Nephron (organoid): Measurements from ENCODE around the gene SETD1B.

Experiments used
- H3K27ac Mint-ChIP-seq, 3 experiments: 2 replicates each; pipeline ENCODE4 v1.8.0; 2020; ENCODE audit warnings: mixed read lengths in 3 of 3, mild to moderate bottlenecking in 2 of 3, moderate library complexity in 1 of 3
- H3K27me3 Mint-ChIP-seq: 2 replicates; pipeline ENCODE4 v1.8.0; 2021; ENCODE audit warnings: low read depth, mild to moderate bottlenecking, moderate library complexity, mixed read lengths
- H3K36me3 Mint-ChIP-seq: 2 replicates; pipeline ENCODE4 v1.8.0; 2020; ENCODE audit warnings: low read depth, mixed read lengths
- H3K4me1 Mint-ChIP-seq: 2 replicates; pipeline ENCODE4 v1.8.0; 2020; ENCODE audit warnings: mixed read lengths
- H3K4me3 Mint-ChIP-seq, 3 experiments: 2 replicates each; pipeline ENCODE4 v1.8.0; 2020; ENCODE audit warnings: mild to moderate bottlenecking in 3 of 3, mixed read lengths in 3 of 3, moderate library complexity in 2 of 3
- H3K9me3 Mint-ChIP-seq: 2 replicates; pipeline ENCODE4 v1.8.0; 2020; ENCODE audit warnings: mixed read lengths
- CTCF ChIP-seq, 3 experiments: fragments of 200-600 bp; sonication (generic); IDR thresholded peaks; one replicate each; pipeline ENCODE4 v1.5.0; 2021; ENCODE audit warnings: antibody characterized with exemption in 3 of 3; ENCODE audit not compliant: unreplicated experiment in 3 of 3

Gene SETD1B

GRCh38 chr12:121800694-121801594, 2.9 kb upstream of the SETD1B start:
- Mint-ChIP-seq H3K4me1 (peaks cover 28% of the 10 kb centered on the region), H3K4me3 (peak overlapping the region; percentile 87 to 95 (median 92))

GRCh38 chr12:121801595-121802484, 2.0 kb upstream of the SETD1B start:
- peak overlapping the region; percentile 99 to 100 (median 100) for H3K27ac Mint-ChIP-seq
- H3K27me3 Mint-ChIP-seq = no peaks in the 10 kb centered on the region
- no peaks in the 10 kb centered on the region for H3K9me3 Mint-ChIP-seq
- peaks cover 28% of the 10 kb centered on the region for H3K36me3 Mint-ChIP-seq
- peak overlapping the region; percentile 87 to 95 (median 92) for H3K4me3 Mint-ChIP-seq
- TF ChIP-seq CTCF (IDR thresholded peaks at IDR 0.05; ENCODE audit: unreplicated experiment in 3 of 3) = no peak
- H3K4me1 Mint-ChIP-seq = peaks cover 34% of the 10 kb centered on the region

More at GRCh38 chr12:121800694-121801594, 2.9 kb upstream of the SETD1B start:
- Mint-ChIP-seq H3K36me3 (peaks cover 25% of the 10 kb centered on the region), H3K9me3 (no peaks in the 10 kb centered on the region), H3K27ac (peak overlapping the region; percentile 99 to 100 (median 100)), H3K27me3 (no peaks in the 10 kb centered on the region)
- no peak for TF ChIP-seq CTCF (IDR thresholded peaks at IDR 0.05; ENCODE audit: unreplicated experiment in 3 of 3)

- H3K36me3 Mint-ChIP-seq = peaks cover 26% of the 10 kb centered on the region
- no peaks in the 10 kb centered on the region for H3K27me3 Mint-ChIP-seq
- peak overlapping the region; percentile 87 to 95 (median 92) for H3K4me3 Mint-ChIP-seq
- peak overlapping the region; percentile 99 to 100 (median 100) for H3K27ac Mint-ChIP-seq
- H3K4me1 Mint-ChIP-seq = peaks cover 34% of the 10 kb centered on the region
- TF ChIP-seq CTCF (IDR thresholded peaks at IDR 0.05; ENCODE audit: unreplicated experiment in 3 of 3) = no peak
- H3K9me3 Mint-ChIP-seq = no peaks in the 10 kb centered on the region
These were observed 1.3 kb upstream of the SETD1B start for GRCh38 chr12:121802485-121802842.

- TF ChIP-seq CTCF (IDR thresholded peaks at IDR 0.05; ENCODE audit: unreplicated experiment in 3 of 3) = no peak
- H3K27ac Mint-ChIP-seq = peak overlapping the region; percentile 99 to 100 (median 100)
- H3K27me3 Mint-ChIP-seq = no peaks in the 10 kb centered on the region
- peak overlapping the region; percentile 87 to 95 (median 92) for H3K4me3 Mint-ChIP-seq
- peaks cover 23% of the 10 kb centered on the region for H3K36me3 Mint-ChIP-seq
- H3K9me3 Mint-ChIP-seq = no peaks in the 10 kb centered on the region
- H3K4me1 Mint-ChIP-seq = peaks cover 32% of the 10 kb centered on the region
These were observed 738 bp upstream of the SETD1B start for GRCh38 chr12:121802843-121803698.

GRCh38 chr12:121804417-121805111, 755 bp downstream of the SETD1B start:
- Mint-ChIP-seq H3K27ac (peak overlapping the region; percentile 93 to 99 (median 98)), H3K9me3 (no peaks in the 10 kb centered on the region), H3K27me3 (no peaks in the 10 kb centered on the region), H3K4me3 (peak overlapping the region; percentile 98 to 99 (median 98)), H3K36me3 (peaks cover 20% of the 10 kb centered on the region), H3K4me1 (peaks cover 19% of the 10 kb centered on the region)
- no peak for TF ChIP-seq CTCF (IDR thresholded peaks at IDR 0.05; ENCODE audit: unreplicated experiment in 3 of 3)
